Spinal cord (tissue), 10 donors: Measurements from ENCODE around the gene ZNF536. TPM values are rescaled to one million over a fixed set of nuclear protein-coding genes. Genes with fewer than 3 reads are reported as not detected.
"Not testable (repeated sequence)": the region's sequence is repeated elsewhere in the genome, so short reads cannot be mapped to it uniquely, and the experiment has no call there.

Source experiments
- DNase-seq, 6 donors: peaks; one replicate each; pipeline versions ENCODE4 v3.0.0 to v3.0.0-alpha.2; 2013 to 2015; ENCODE audit warnings: low spot score in 6 of 6, low read depth in 4 of 6
- H3K27ac ChIP-seq: one replicate; pipeline ENCODE4 v1.5.1; 2013; ENCODE audit warnings: low read depth, low read length, control low read depth
- H3K27me3 ChIP-seq: one replicate; pipeline ENCODE4 v1.6.1; 2013; ENCODE audit warnings: low read length; ENCODE audit not compliant: control insufficient read depth, insufficient read depth
- H3K36me3 ChIP-seq: one replicate; pipeline ENCODE4 v1.6.1; 2013; ENCODE audit warnings: low read length; ENCODE audit not compliant: control insufficient read depth, insufficient read depth
- H3K4me1 ChIP-seq: one replicate; pipeline ENCODE4 v1.6.1; 2013; ENCODE audit warnings: low read length; ENCODE audit not compliant: control insufficient read depth, insufficient read depth
- H3K4me3 ChIP-seq: one replicate; pipeline ENCODE4 v1.5.1; 2013; ENCODE audit warnings: low read depth, low read length, control low read depth
- H3K9me3 ChIP-seq: one replicate; pipeline ENCODE4 v1.6.1; 2013; ENCODE audit warnings: low read length; ENCODE audit not compliant: control insufficient read depth, insufficient read depth
- WGBS: methylation state at CpG from one replicate; pipeline ENCODE4 v1.1.5; 2013; ENCODE audit warnings: missing lambda C conversion rate; ENCODE audit not compliant: insufficient coverage; 5-methylcytosine and 5-hydroxymethylcytosine counted together
- polyA plus RNA-seq, 2 donors: library from polyadenylated mRNA; unstranded; fragments of 120-200 nt; gene quantifications; one replicate each; pipeline ENCODE4 v1.2.1, GENCODE V29; 2013; ENCODE audit not compliant: insufficient read length in 2 of 2
- total RNA-seq, 2 donors: library from RNA; depleted of rRNA in 1 of 2; stranded (reverse); fragments of 120-200 nt in 1 of 2; fragments of >200 nt in 1 of 2; gene quantifications; one replicate each; pipeline versions ENCODE4 v1.2.3 to v1.2.4, GENCODE V29; 2013 to 2014
- donor health status: healthy.

ZNF536 gene
- total and polyA plus RNA-seq, 4 donors: 26.2 to 41.1 (median 28.9) TPM

GRCh38 chr19:30476997-30477396, 104.8 kb downstream of the ZNF536 start:
- no peak overlapping the region for H3K4me3 ChIP-seq
- no peaks in the 10 kb centered on the region for H3K36me3 ChIP-seq
- DNase-seq: no peak
- no peaks in the 10 kb centered on the region for H3K27me3 ChIP-seq
- H3K4me1 ChIP-seq: peaks cover 4% of the 10 kb centered on the region
- no peaks in the 10 kb centered on the region for H3K9me3 ChIP-seq
- H3K27ac ChIP-seq: no peak overlapping the region
- no CpG with 5 or more reads among the region's 2 CpGs for WGBS

DNA sequence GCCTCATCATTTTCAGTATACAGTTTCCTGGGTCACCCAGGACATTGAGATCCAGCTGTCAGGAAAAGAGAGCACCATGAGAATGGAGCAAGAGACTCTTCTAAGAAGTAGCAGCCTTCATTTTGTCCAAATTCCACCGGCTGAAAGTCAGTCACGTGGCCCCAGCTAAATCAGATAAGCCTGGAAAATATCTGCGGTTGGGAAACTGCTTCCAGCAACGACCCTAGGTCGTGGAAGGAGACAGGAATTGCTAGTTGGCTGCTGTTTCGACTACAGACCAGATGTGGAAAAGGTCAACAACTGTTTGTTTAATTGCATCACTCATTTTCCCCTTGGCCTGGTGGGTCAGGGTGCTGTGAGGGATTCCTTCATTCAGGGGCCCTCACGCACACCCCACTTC, 107.0 kb downstream of the ZNF536 start:
- 64% methylated on average over 5 of the region's 7 CpGs for WGBS
- Histone ChIP-seq H3K36me3 (no peaks in the 10 kb centered on the region), H3K4me3 (no peak overlapping the region), H3K27me3 (no peaks in the 10 kb centered on the region), H3K27ac (no peak overlapping the region), H3K9me3 (no peaks in the 10 kb centered on the region), H3K4me1 (peaks cover 4% of the 10 kb centered on the region)
- no peak for DNase-seq

GRCh38 chr19:30480097-30480496, 107.9 kb downstream of the ZNF536 start:
- Histone ChIP-seq H3K4me3 (no peak overlapping the region), H3K4me1 (peaks cover 4% of the 10 kb centered on the region), H3K27ac (no peak overlapping the region), H3K36me3 (no peaks in the 10 kb centered on the region), H3K9me3 (no peaks in the 10 kb centered on the region), H3K27me3 (no peaks in the 10 kb centered on the region)
- WGBS: 14% methylated on average over 2 of the region's 6 CpGs
- no peak for DNase-seq

DNA sequence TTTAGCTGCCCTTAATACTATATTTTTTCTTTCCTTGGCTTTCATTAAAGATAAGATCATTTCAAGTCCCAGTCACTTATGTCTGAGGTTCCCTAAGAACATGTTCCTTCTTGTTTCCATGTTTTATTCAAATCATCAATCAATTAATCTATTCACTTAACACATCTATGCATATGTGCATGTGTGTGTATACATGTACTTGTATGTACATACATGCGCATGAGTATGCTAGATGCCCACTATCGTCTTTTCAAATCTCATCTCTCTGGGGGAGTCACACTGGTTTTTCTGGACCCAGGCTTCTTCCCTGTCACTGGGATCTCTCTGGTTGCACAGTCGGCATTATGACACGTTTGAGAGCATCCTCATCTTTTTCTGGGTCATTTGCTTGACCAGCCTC, 108.9 kb downstream of the ZNF536 start:
- H3K27me3 ChIP-seq: no peaks in the 10 kb centered on the region
- no peak for DNase-seq
- 100% methylated on average over 1 of the region's 4 CpGs for WGBS
- H3K4me3 ChIP-seq: no peak overlapping the region
- H3K27ac ChIP-seq: no peak overlapping the region
- peaks cover 4% of the 10 kb centered on the region for H3K4me1 ChIP-seq
- no peaks in the 10 kb centered on the region for H3K9me3 ChIP-seq
- H3K36me3 ChIP-seq: no peaks in the 10 kb centered on the region

GRCh38 chr19:30481823-30482222, 109.6 kb downstream of the ZNF536 start:
- H3K27me3 ChIP-seq: no peaks in the 10 kb centered on the region
- no peak overlapping the region for H3K4me3 ChIP-seq
- WGBS: 100% methylated on average over 5 of the region's 6 CpGs
- peaks cover 4% of the 10 kb centered on the region for H3K4me1 ChIP-seq
- H3K27ac ChIP-seq: no peak overlapping the region
- no peak for DNase-seq
- H3K9me3 ChIP-seq: no peaks in the 10 kb centered on the region
- H3K36me3 ChIP-seq: no peaks in the 10 kb centered on the region

- Histone ChIP-seq H3K4me3 (no peak overlapping the region), H3K9me3 (no peaks in the 10 kb centered on the region), H3K36me3 (no peaks in the 10 kb centered on the region), H3K27ac (no peak overlapping the region), H3K4me1 (peaks cover 4% of the 10 kb centered on the region), H3K27me3 (no peaks in the 10 kb centered on the region)
- 88% methylated on average over 1 of the region's 1 CpG for WGBS
- DNase-seq: no peak
These were observed 110.8 kb downstream of the ZNF536 start for GRCh38 chr19:30482956-30483355.

- H3K9me3 ChIP-seq, H3K36me3 ChIP-seq, DNase-seq, H3K27ac ChIP-seq, H3K4me3 ChIP-seq, H3K27me3 ChIP-seq, H3K4me1 ChIP-seq: not testable (repeated sequence)
- WGBS: 90% methylated on average over 1 of the region's 2 CpGs
These were observed 114.1 kb downstream of the ZNF536 start for GRCh38 chr19:30486250-30486649.

DNA sequence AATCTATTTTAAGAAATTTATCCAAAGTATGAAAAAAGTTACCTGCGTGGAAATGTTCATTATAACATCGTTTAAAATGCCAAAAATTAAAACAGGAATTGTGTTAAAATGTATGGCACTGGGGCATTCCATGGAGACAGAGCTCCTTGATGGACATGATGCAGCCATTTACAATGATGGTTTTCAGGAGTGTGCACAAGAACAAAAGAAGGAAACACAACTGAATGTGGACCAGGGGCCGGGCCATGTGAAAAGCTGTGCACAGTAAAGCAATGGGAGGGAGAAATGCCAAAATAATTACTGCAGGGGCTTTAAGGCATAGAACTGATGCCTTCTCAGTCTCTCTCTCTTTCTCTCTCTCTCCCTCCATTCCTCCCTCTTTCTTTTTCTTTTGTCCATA, 115.0 kb downstream of the ZNF536 start:
- no CpG with 5 or more reads among the region's 3 CpGs for WGBS
- no peak overlapping the region for H3K4me3 ChIP-seq
- no peaks in the 10 kb centered on the region for H3K27me3 ChIP-seq
- no peak overlapping the region for H3K27ac ChIP-seq
- H3K9me3 ChIP-seq: no peaks in the 10 kb centered on the region
- no peaks in the 10 kb centered on the region for H3K36me3 ChIP-seq
- no peaks in the 10 kb centered on the region for H3K4me1 ChIP-seq
- no peak for DNase-seq

DNA sequence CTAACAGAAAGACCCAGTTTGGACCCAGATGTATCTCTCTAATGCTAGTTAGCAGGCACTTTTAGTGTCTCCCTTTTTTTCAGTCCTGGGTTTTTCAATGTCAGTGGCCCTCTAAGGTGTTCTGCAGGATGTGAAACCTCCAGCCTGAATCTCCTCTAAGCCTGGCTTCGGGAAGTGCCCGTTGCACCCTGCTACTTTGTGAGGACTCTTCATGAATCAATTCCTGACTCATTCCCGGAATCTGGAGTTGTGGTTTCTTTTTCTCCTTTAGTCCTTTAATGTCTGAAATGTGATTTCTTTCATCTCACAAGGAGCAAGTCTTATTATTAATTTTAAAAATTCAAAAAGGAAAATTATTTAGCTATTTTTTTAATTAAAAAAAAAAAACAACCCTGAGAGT, 116.0 kb downstream of the ZNF536 start:
- no CpG with 5 or more reads among the region's 3 CpGs for WGBS
- no peaks in the 10 kb centered on the region for H3K9me3 ChIP-seq
- DNase-seq: no peak
- no peaks in the 10 kb centered on the region for H3K27me3 ChIP-seq
- no peaks in the 10 kb centered on the region for H3K4me1 ChIP-seq
- H3K4me3 ChIP-seq: no peak overlapping the region
- H3K36me3 ChIP-seq: no peaks in the 10 kb centered on the region
- H3K27ac ChIP-seq: no peak overlapping the region

DNA sequence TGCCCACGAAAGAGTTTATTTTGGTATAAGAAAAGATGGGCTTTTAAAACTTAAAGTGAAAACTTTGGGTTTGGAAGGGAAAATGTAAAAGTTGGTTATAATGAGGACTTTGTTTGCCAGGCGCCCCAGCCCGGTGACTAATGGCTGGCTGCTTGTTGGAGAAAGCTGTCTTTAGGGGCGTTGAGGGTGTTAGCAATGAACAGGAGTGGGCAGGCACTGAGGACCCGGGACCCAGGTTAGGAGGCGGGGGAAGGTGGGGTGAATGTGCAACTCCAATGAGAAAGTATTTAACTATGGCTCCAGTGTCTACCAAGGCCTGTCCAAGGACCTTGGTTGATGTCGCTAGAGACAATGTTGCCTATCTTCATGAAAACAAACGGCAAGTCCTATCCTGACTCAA, 118.6 kb downstream of the ZNF536 start:
- Histone ChIP-seq H3K4me3 (no peak overlapping the region), H3K4me1 (no peaks in the 10 kb centered on the region), H3K27me3 (no peaks in the 10 kb centered on the region), H3K9me3 (no peaks in the 10 kb centered on the region), H3K36me3 (no peaks in the 10 kb centered on the region), H3K27ac (peak overlapping the region; percentile 22)
- 94% methylated on average over 6 of the region's 8 CpGs for WGBS
- no peak for DNase-seq
